Erythroblast (primary cell): ENCODE data around the gene ARHGAP45.

Experiments used
- GATA1 ChIP-seq: IDR thresholded peaks from 2 replicates; pipeline ENCODE4 v1.6.1; 2011; ENCODE audit warnings: low read depth, mild to moderate bottlenecking, control low read depth, low read length, moderate library complexity
- POLR2A ChIP-seq: IDR thresholded peaks from 2 replicates; pipeline ENCODE4 v1.6.1; 2011; ENCODE audit warnings: mild to moderate bottlenecking, low read length

DNA sequence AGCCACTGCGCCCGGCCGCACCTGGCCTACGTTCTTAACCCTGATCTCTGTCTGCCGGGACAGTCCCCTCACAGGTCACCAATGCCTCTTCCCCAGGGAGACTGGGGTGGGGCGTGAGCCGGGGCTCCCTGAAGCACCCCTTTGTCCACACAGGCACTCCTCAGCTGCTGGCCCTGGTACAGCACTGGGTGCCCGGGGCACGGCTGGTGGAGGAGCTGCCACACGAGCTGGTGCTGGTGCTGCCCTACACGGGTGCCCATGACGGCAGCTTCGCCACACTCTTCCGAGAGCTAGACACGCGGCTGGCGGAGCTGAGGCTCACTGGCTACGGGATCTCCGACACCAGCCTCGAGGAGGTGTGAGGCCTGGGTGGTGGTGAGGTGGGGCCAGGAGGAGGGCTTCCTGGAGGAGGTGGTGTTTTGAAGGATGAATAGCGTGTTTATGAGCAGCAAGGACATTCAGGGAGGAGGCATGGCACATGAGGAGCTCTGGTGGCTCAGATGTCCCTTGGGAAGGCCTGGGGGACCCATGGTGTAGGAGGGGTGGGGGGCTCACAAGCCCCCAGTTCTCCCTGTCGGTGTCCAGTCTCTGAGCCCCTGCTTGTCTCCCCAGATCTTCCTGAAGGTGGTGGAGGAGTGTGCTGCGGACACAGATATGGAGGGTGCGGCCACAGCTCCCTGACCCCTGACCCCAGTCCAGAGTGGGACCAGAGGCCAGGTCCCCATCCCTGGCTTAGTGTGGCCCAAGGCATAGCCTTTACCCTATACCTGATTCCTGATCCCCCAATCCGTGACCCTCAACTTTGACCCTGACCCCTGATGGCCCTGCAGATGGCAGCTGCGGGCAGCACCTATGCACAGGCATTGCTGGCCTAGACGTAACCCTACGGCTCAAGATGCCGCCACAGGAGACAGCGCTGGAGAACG lies 13.5 kb upstream of the ARHGAP45 start:
- TF ChIP-seq POLR2A (no peak), GATA1 (no peak)
